A549 (cell line): ENCODE measurements around the gene TPBG. TPM values are rescaled to one million over a fixed set of nuclear protein-coding genes. Genes with fewer than 3 reads are reported as not detected.
A peak's percentile ranks its signal among the peaks of the same experiment; 100 is the strongest.

Experiments
- ATAC-seq, 2 experiments: fragments of 200-7000 bp in 1 of 2; fragments of >200 bp in 1 of 2; cut with Nextera tagmentation in 1 of 2; cut with Tn5 transposase in 1 of 2; 3 replicates each; pipeline versions ENCODE4 v1.8.0 to v1.9.1; 2018 to 2020; ENCODE audit warnings: mild to moderate bottlenecking in 1 of 2, moderate library complexity in 1 of 2
- CTCF ChIA-PET: fragments of 300-600 bp; sonication (Branson Sonifier 250); formaldehyde crosslinking; extraction: SDS; loops from one replicate; lab custom pipeline; 2021; ENCODE audit warnings: antibody characterized with exemption, inconsistent platforms; lab: Yijun Ruan, JAX
- POLR2A ChIA-PET: fragments of 350-600 bp; formaldehyde crosslinking; extraction: SDS; loops from one replicate; lab custom pipeline; 2021; ENCODE audit warnings: antibody characterized with exemption, inconsistent platforms; lab: Yijun Ruan, JAX
- DNase-seq, 2 experiments: peaks; one replicate each; pipeline versions ENCODE4 v3.0.0 to v3.0.0-alpha.2; 2011 to 2016; ENCODE audit warnings: low read depth in 1 of 2, low spot score in 1 of 2
- FAIRE-seq: peaks from 2 replicates; lab custom pipeline; 2011; peaks lifted over from hg19 to GRCh38; lab: Jason Lieb, UNC
- H3K27ac ChIP-seq, 2 experiments: fragments of >200 bp; sonication (Bioruptor Twin); formaldehyde crosslinking; 3 replicates each; pipeline ENCODE4 v1.5.1; 2016 to 2017
- H3K4me1 ChIP-seq: fragments of >200 bp; sonication (Bioruptor Twin); formaldehyde crosslinking; 3 replicates; pipeline ENCODE4 v1.6.1; 2016
- H3K4me2 ChIP-seq: fragments of >200 bp; sonication (Bioruptor Twin); formaldehyde crosslinking; 3 replicates; pipeline ENCODE4 v1.6.1; 2016
- H3K4me3 ChIP-seq: fragments of >200 bp; sonication (Bioruptor Twin); formaldehyde crosslinking; 3 replicates; pipeline ENCODE4 v1.5.1; 2016
- H3K9me3 ChIP-seq: fragments of >200 bp; sonication (Bioruptor Twin); formaldehyde crosslinking; 3 replicates; pipeline ENCODE4 v1.6.1; 2016
- BCL3 ChIP-seq: fragments of >200 bp; sonication (Bioruptor Twin); formaldehyde crosslinking; IDR thresholded peaks from 3 replicates; pipeline ENCODE4 v1.6.1; 2016
- CBX8 ChIP-seq: fragments of 200-600 bp; sonication (generic); IDR thresholded peaks from 2 replicates; pipeline ENCODE4 v1.6.1; 2016
- E2F6 ChIP-seq: IDR thresholded peaks from 2 replicates; pipeline ENCODE4 v1.6.1; 2012; ENCODE audit warnings: low read depth, borderline replicate concordance
- EHF ChIP-seq: fragments of 250-450 bp; sonication (Bioruptor Pico); IDR thresholded peaks from 2 replicates; pipeline ENCODE4 v1.5.0; 2020; ENCODE audit warnings: mild to moderate bottlenecking
- FOSB ChIP-seq: fragments of 250-450 bp; sonication (Bioruptor Pico); IDR thresholded peaks from 2 replicates; pipeline ENCODE4 v1.5.0; 2020; ENCODE audit warnings: mild to moderate bottlenecking, moderate library complexity
- GATA3 ChIP-seq: IDR thresholded peaks from 2 replicates; pipeline ENCODE4 v1.6.1; 2012; ENCODE audit warnings: borderline replicate concordance
- HDAC2 ChIP-seq: fragments of 200-600 bp; sonication (generic); IDR thresholded peaks from 2 replicates; pipeline ENCODE4 v1.6.1; 2016
- HOXA7 ChIP-seq: fragments of 250-450 bp; sonication (Bioruptor Pico); IDR thresholded peaks from 2 replicates; pipeline ENCODE4 v1.5.0; 2020; ENCODE audit warnings: mild to moderate bottlenecking, moderate library complexity
- KDM1A ChIP-seq: fragments of 200-600 bp; sonication (generic); IDR thresholded peaks from 2 replicates; pipeline ENCODE4 v1.6.1; 2016; ENCODE audit warnings: low read depth, mild to moderate bottlenecking
- MAX ChIP-seq: IDR thresholded peaks from 2 replicates; pipeline ENCODE4 v1.6.1; 2012
- MYC ChIP-seq: IDR thresholded peaks from 2 replicates; pipeline ENCODE4 v1.6.1; 2012; ENCODE audit warnings: mild to moderate bottlenecking, inconsistent platforms, low read length, improper control_type of control experiment, borderline replicate concordance
- NR3C1 ChIP-seq: fragments of >200 bp; sonication (Bioruptor Twin); formaldehyde crosslinking; IDR thresholded peaks from 3 replicates; pipeline ENCODE4 v1.6.1; 2017
- RAD21 ChIP-seq, 2 experiments: fragments of >200 bp in 1 of 2; sonication (Bioruptor Twin) in 1 of 2; formaldehyde crosslinking in 1 of 2; IDR thresholded peaks in 1 of 2; conservative IDR thresholded peaks in 1 of 2; 2 replicates in 1 of 2; 3 replicates in 1 of 2; pipeline ENCODE4 v1.6.1; 2012 to 2018; ENCODE audit warnings: inconsistent platforms in 1 of 2
- SMC3 ChIP-seq: fragments of >200 bp; sonication (Bioruptor Twin); formaldehyde crosslinking; IDR thresholded peaks from 3 replicates; pipeline ENCODE4 v1.6.1; 2018; ENCODE audit warnings: inconsistent platforms
- SREBF2 ChIP-seq: fragments of 450-650 bp; IDR thresholded peaks from 2 replicates; pipeline ENCODE4 v1.6.1; 2014; ENCODE audit warnings: mild to moderate bottlenecking, moderate library complexity
- TFCP2L1 ChIP-seq: fragments of 250-450 bp; sonication (Bioruptor Pico); IDR thresholded peaks from 2 replicates; pipeline ENCODE4 v1.5.0; 2021; ENCODE audit warnings: mild to moderate bottlenecking
- ZNF302 ChIP-seq: fragments of 250-450 bp; sonication (Bioruptor Pico); IDR thresholded peaks from 2 replicates; pipeline ENCODE4 v1.9.0; 2021; ENCODE audit warnings: inconsistent platforms, mild to moderate bottlenecking, moderate library complexity
- ZSCAN20 ChIP-seq: fragments of 250-450 bp; sonication (Bioruptor Pico); IDR thresholded peaks from 2 replicates; pipeline ENCODE4 v1.8.0; 2022; ENCODE audit warnings: mild to moderate bottlenecking, moderate library complexity
- WGBS: methylation state at CpG from one replicate; pipeline ENCODE4 v1.1.6; 2017; ENCODE audit errors: missing lambda C conversion rate; 5-methylcytosine and 5-hydroxymethylcytosine counted together
- polyA plus RNA-seq, 4 experiments: library from polyadenylated mRNA; depleted of rRNA in 3 of 4; stranded (reverse); fragments of >200 nt; fragmentation: RNase III in 1 of 4; extraction: RNeasy Plus Mini Kit Qiagen cat#74134 plus additional on column Dnase treatment in 1 of 4; gene quantifications; 2 replicates in 3 of 4; 3 replicates in 1 of 4; pipeline ENCODE4 v1.2.3, GENCODE V29; 2011 to 2017
- TF ChIP-seq, protein P1 (sequence below): fragments of 200-600 bp; sonication (generic); IDR thresholded peaks from 2 replicates; pipeline ENCODE4 v1.6.1; 2016; ENCODE audit warnings: antibody characterized with exemption, mild to moderate bottlenecking, moderate library complexity
- TF ChIP-seq, protein P2 (sequence below): IDR thresholded peaks from 2 replicates; pipeline ENCODE4 v1.6.1; 2012

The TPBG gene
- polyA plus RNA-seq, 2 of the 4 experiments (the other 2 are of a cell fraction): 33.2 to 47.1 TPM

DNA sequence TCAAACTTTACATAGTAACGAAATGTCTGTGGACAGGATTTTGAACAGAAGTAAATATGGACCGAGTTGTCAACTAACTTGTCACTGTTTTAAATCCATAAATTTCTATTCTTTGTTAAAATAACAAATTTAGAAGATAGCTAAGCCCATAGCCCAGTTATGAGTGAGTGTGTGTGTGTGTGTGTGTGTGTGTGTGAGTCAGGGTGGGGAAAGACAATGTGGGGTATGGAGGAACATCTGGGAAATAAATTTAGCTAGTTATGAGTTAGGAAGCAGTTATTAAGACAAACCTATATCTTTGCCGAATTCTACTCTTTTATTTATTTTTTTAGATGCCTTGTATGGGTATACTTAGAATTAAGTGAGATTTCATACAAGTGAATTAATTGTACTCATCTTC lies 9.0 kb downstream of the TPBG start:
- FAIRE-seq (no peak), DNase-seq (no peak), ATAC-seq (no peak)
- H3K4me1 ChIP-seq: peaks cover 5% of the 10 kb centered on the region; the same call in 2 of the 3 replicates
- H3K4me2 ChIP-seq: no peak overlapping the region
- TF ChIP-seq CBX8: no peak
- no peak for TF ChIP-seq GATA3
- TF ChIP-seq KDM1A: no peak
- TF ChIP-seq TFCP2L1 (CRISPR knock-in tag): no peak
- TF ChIP-seq BCL3: no peak
- no peak for TF ChIP-seq ZSCAN20 (CRISPR knock-in tag)
- TF ChIP-seq NR3C1: no peak
- TF ChIP-seq SREBF2: no peak
- TF ChIP-seq EHF (CRISPR knock-in tag): no peak
- no peak for TF ChIP-seq ZNF302 (CRISPR knock-in tag)
- TF ChIP-seq, protein P1, sequence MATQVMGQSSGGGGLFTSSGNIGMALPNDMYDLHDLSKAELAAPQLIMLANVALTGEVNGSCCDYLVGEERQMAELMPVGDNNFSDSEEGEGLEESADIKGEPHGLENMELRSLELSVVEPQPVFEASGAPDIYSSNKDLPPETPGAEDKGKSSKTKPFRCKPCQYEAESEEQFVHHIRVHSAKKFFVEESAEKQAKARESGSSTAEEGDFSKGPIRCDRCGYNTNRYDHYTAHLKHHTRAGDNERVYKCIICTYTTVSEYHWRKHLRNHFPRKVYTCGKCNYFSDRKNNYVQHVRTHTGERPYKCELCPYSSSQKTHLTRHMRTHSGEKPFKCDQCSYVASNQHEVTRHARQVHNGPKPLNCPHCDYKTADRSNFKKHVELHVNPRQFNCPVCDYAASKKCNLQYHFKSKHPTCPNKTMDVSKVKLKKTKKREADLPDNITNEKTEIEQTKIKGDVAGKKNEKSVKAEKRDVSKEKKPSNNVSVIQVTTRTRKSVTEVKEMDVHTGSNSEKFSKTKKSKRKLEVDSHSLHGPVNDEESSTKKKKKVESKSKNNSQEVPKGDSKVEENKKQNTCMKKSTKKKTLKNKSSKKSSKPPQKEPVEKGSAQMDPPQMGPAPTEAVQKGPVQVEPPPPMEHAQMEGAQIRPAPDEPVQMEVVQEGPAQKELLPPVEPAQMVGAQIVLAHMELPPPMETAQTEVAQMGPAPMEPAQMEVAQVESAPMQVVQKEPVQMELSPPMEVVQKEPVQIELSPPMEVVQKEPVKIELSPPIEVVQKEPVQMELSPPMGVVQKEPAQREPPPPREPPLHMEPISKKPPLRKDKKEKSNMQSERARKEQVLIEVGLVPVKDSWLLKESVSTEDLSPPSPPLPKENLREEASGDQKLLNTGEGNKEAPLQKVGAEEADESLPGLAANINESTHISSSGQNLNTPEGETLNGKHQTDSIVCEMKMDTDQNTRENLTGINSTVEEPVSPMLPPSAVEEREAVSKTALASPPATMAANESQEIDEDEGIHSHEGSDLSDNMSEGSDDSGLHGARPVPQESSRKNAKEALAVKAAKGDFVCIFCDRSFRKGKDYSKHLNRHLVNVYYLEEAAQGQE: no peak
- CTCF ChIA-PET: interaction anchor here (1.3 kb wide), 1 partner anchor 25 kb away, joined by 3 read pairs; no protein-coding TSS in a partner anchor
- H3K27ac ChIP-seq: no peak overlapping the region
- WGBS: 79% methylated on average over 3 of the region's 3 CpGs
- no peak overlapping the region for H3K4me3 ChIP-seq
- POLR2A ChIA-PET: no interaction called here
- no peaks in the 10 kb centered on the region for H3K9me3 ChIP-seq

GRCh38 chr6:82374516-82374915 lies 10.9 kb downstream of the TPBG start:
- ChIA-PET CTCF (no interaction called here), POLR2A (no interaction called here)
- ATAC-seq (no peak), FAIRE-seq (no peak), DNase-seq (peak in 1 of 2 experiments; percentile 8)
- Histone ChIP-seq H3K9me3 (no peaks in the 10 kb centered on the region), H3K27ac (no peak overlapping the region), H3K4me2 (no peak overlapping the region), H3K4me3 (no peak overlapping the region), H3K4me1 (peaks cover 3% of the 10 kb centered on the region; the same call in 1 of the 3 replicates)
- TF ChIP-seq E2F6: no peak
- peak in 1 of 2 experiments; percentile 28; a peak in 2 of 5 replicates for TF ChIP-seq RAD21 (conservative IDR thresholded peaks at IDR 0.05 in 1 of 2, IDR thresholded peaks at IDR 0.05 in 1 of 2)
- peak; percentile 16; the same call in 1 of the 3 replicates for TF ChIP-seq SMC3
- TF ChIP-seq, protein P2, sequence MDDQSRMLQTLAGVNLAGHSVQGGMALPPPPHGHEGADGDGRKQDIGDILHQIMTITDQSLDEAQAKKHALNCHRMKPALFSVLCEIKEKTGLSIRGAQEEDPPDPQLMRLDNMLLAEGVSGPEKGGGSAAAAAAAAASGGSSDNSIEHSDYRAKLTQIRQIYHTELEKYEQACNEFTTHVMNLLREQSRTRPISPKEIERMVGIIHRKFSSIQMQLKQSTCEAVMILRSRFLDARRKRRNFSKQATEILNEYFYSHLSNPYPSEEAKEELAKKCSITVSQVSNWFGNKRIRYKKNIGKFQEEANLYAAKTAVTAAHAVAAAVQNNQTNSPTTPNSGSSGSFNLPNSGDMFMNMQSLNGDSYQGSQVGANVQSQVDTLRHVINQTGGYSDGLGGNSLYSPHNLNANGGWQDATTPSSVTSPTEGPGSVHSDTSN: no peak

DNA sequence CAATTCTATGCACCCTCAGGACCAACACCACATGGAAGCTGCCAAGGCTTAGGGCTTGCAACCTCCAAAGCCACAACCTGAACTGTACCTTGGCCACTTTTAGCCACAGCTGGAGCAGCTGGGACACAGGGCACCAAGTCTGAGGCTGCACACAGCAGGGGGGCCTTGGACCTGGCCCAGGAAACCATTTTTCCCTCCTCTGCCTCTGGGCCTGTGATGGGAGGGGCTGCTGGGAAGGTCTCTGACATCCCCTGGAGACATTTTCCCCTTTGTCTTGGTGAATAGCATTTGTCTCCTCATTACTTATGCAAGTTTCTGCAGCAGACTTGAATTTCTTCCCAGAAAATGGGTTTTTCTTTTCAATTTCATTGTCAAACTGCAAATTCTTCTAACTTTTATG lies 13.0 kb downstream of the TPBG start:
- no peak for FAIRE-seq
- H3K27ac ChIP-seq: no peak overlapping the region
- no peak overlapping the region for H3K4me3 ChIP-seq
- POLR2A ChIA-PET: no interaction called here
- TF ChIP-seq HDAC2 (no peak), HOXA7 (CRISPR knock-in tag) (no peak), MAX (no peak), EHF (CRISPR knock-in tag) (no peak), FOSB (CRISPR knock-in tag) (no peak), MYC (no peak)
- H3K9me3 ChIP-seq: no peaks in the 10 kb centered on the region
- DNase-seq: no peak
- no peak overlapping the region for H3K4me2 ChIP-seq
- ATAC-seq: no peak
- peaks cover 3% of the 10 kb centered on the region; the same call in 1 of the 3 replicates for H3K4me1 ChIP-seq
- CTCF ChIA-PET: no interaction called here
